ENCODE measurements around the gene LHFPL6. TPM values are rescaled to one million over a fixed set of nuclear protein-coding genes. Genes with fewer than 3 reads are reported as not detected.
A peak's percentile ranks its signal among the peaks of the same experiment; 100 is the strongest.

Gene LHFPL6
- total RNA-seq, 1 donor from 2014 or later = 174 TPM

DNA sequence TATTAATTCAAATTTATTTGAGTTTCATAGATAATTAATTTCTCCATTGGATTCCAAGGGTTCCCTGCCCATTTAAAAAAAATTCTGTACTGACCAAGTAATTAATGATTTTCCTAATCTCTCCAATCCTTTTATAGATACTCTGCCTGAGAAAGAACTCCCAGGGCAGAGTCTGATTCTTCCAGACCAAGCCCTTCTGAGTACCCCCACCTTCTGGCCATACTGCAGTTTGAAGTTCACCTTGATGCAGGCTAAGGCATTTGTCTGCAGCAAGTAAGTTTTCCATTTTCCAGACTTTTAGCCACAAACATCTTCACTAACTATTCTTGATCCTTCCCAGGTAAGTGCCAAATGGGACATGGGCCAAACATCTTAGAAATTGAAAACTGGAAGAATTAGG, 195.9 kb downstream of the LHFPL6 start:
- Mint-ChIP-seq H3K36me3 (ENCODE audit: unreplicated experiment) (peaks cover 8% of the 10 kb centered on the region), H3K27me3 (ENCODE audit: unreplicated experiment) (no peaks in the 10 kb centered on the region), H3K4me3 (ENCODE audit: unreplicated experiment) (no peak overlapping the region), H3K4me1 (ENCODE audit: unreplicated experiment) (peaks cover 53% of the 10 kb centered on the region), H3K27ac (ENCODE audit: unreplicated experiment) (peak overlapping the region; percentile 9), H3K9me3 (ENCODE audit: unreplicated experiment) (no peaks in the 10 kb centered on the region)
- DNase-seq (ENCODE audit: extremely low spot score, unreplicated experiment) = no peak
- TF ChIP-seq, protein P1, sequence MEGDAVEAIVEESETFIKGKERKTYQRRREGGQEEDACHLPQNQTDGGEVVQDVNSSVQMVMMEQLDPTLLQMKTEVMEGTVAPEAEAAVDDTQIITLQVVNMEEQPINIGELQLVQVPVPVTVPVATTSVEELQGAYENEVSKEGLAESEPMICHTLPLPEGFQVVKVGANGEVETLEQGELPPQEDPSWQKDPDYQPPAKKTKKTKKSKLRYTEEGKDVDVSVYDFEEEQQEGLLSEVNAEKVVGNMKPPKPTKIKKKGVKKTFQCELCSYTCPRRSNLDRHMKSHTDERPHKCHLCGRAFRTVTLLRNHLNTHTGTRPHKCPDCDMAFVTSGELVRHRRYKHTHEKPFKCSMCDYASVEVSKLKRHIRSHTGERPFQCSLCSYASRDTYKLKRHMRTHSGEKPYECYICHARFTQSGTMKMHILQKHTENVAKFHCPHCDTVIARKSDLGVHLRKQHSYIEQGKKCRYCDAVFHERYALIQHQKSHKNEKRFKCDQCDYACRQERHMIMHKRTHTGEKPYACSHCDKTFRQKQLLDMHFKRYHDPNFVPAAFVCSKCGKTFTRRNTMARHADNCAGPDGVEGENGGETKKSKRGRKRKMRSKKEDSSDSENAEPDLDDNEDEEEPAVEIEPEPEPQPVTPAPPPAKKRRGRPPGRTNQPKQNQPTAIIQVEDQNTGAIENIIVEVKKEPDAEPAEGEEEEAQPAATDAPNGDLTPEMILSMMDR (IDR thresholded peaks at IDR 0.05) = no peak

GRCh38 chr13:39406688-39407087, 196.3 kb downstream of the LHFPL6 start:
- TF ChIP-seq, protein P1 (IDR thresholded peaks at IDR 0.05) = no peak
- Mint-ChIP-seq H3K4me3 (ENCODE audit: unreplicated experiment) (no peak overlapping the region), H3K27me3 (ENCODE audit: unreplicated experiment) (no peaks in the 10 kb centered on the region), H3K27ac (ENCODE audit: unreplicated experiment) (no peak overlapping the region), H3K36me3 (ENCODE audit: unreplicated experiment) (peaks cover 8% of the 10 kb centered on the region), H3K4me1 (ENCODE audit: unreplicated experiment) (peaks cover 50% of the 10 kb centered on the region), H3K9me3 (ENCODE audit: unreplicated experiment) (no peaks in the 10 kb centered on the region)
- DNase-seq (ENCODE audit: extremely low spot score, unreplicated experiment) = no peak

DNA sequence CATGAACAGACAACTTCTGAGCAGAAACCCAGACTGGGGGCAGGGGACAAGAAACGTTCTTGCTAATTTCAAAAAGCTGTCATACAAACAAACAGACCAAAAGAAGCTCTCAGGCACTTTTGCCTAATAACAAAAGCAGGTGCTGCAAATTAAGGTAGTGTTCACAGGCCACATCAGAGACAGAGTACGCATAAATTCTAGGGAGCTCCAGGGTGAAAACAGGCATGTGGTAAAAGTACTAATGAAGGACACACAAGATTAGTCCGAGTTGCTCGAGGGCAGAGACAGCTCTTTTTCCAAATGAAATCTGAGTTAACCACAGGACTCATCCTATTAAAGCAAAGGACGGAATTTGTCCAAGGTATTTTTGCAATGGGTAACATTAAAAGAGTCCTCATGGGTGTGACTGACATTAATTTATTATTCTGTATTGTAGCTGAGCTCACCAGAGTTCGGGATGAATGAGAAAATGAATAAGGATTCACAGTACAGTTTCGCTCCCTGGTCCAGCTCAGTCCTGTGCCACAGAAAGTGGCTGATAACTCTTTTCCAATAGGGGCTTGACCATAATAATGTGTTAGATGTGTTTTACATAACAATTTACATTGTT, 197.3 kb downstream of the LHFPL6 start:
- DNase-seq (ENCODE audit: extremely low spot score, unreplicated experiment) = no peak
- H3K27ac Mint-ChIP-seq (ENCODE audit: unreplicated experiment) = peak overlapping the region; percentile 45
- no peak overlapping the region for H3K4me3 Mint-ChIP-seq (ENCODE audit: unreplicated experiment)
- H3K27me3 Mint-ChIP-seq (ENCODE audit: unreplicated experiment) = no peaks in the 10 kb centered on the region
- peaks cover 42% of the 10 kb centered on the region for H3K4me1 Mint-ChIP-seq (ENCODE audit: unreplicated experiment)
- TF ChIP-seq, protein P1 (IDR thresholded peaks at IDR 0.05) = no peak
- peaks cover 8% of the 10 kb centered on the region for H3K36me3 Mint-ChIP-seq (ENCODE audit: unreplicated experiment)
- H3K9me3 Mint-ChIP-seq (ENCODE audit: unreplicated experiment) = peaks cover 2% of the 10 kb centered on the region

GRCh38 chr13:39405107-39405506, 197.9 kb downstream of the LHFPL6 start:
- no peak for DNase-seq (ENCODE audit: extremely low spot score, unreplicated experiment)
- Mint-ChIP-seq H3K27me3 (ENCODE audit: unreplicated experiment) (no peaks in the 10 kb centered on the region), H3K36me3 (ENCODE audit: unreplicated experiment) (peaks cover 8% of the 10 kb centered on the region), H3K27ac (ENCODE audit: unreplicated experiment) (peak overlapping the region; percentile 45), H3K4me3 (ENCODE audit: unreplicated experiment) (no peak overlapping the region), H3K4me1 (ENCODE audit: unreplicated experiment) (peaks cover 36% of the 10 kb centered on the region), H3K9me3 (ENCODE audit: unreplicated experiment) (peaks cover 3% of the 10 kb centered on the region)
- TF ChIP-seq, protein P1 (IDR thresholded peaks at IDR 0.05) = no peak

DNA sequence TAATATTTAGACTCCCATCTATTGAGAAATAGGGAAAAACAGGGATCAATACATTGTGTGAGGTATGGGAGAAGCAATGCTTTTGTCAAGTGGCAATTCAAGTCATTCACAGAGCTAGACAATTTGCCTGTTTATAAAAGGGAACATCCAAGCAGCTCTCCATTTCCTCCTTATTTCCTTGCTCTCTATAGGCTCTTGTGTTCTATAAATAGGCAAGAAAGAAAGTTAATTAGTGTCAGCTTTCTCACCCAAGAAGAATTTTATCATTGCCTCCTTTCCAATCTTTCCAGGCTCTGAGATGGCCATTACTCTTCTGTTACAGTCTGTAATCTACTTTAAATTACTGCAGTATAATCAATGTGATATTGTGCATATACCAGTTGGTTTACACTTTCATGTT, 199.9 kb downstream of the LHFPL6 start:
- peaks cover 20% of the 10 kb centered on the region for H3K4me1 Mint-ChIP-seq (ENCODE audit: unreplicated experiment)
- TF ChIP-seq, protein P1 (IDR thresholded peaks at IDR 0.05) = no peak
- H3K4me3 Mint-ChIP-seq (ENCODE audit: unreplicated experiment) = no peak overlapping the region

More for the DNA sequence above, 199.9 kb downstream of the LHFPL6 start:
- no peak for DNase-seq (ENCODE audit: extremely low spot score, unreplicated experiment)
- Mint-ChIP-seq H3K27ac (ENCODE audit: unreplicated experiment) (no peak overlapping the region), H3K36me3 (ENCODE audit: unreplicated experiment) (peaks cover 8% of the 10 kb centered on the region), H3K27me3 (ENCODE audit: unreplicated experiment) (no peaks in the 10 kb centered on the region), H3K9me3 (ENCODE audit: unreplicated experiment) (peaks cover 3% of the 10 kb centered on the region)

Data from osteocyte (in vitro differentiated cells).